Measurements from ENCODE around the gene NELL1.

The NELL1 gene

GRCh38 chr11:21254055-21254454, 584.7 kb downstream of the NELL1 start:
- no peak for ATAC-seq
- no peak for TF ChIP-seq BACH2 (CRISPR knock-in tag; IDR thresholded peaks at IDR 0.05; ENCODE audit: borderline replicate concordance)
- no peak for TF ChIP-seq TCF4 (CRISPR knock-in tag; IDR thresholded peaks at IDR 0.05; ENCODE audit: borderline replicate concordance)
- no peak for TF ChIP-seq ZNF8 (CRISPR knock-in tag; IDR thresholded peaks at IDR 0.05)

DNA sequence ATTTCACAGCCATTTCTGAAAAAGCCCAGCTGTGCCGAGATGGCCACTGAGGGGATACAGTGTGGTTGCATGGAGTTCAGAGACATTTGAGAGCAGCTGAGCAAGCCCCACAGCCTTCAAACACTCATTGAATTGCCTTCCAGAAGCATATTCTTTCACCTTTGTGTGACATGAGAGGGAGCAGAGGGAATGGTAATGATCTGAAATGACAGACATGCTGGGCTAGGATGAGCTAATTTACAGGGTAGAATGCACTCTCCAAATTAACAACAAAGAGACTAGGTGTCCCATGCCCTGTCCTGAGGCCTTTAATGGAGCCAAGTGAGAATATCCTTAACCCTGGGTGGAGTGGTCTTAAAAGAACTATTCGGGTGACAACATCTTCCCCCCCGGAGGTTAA, 585.4 kb downstream of the NELL1 start:
- no peak for TF ChIP-seq ZFP30 (CRISPR knock-in tag; IDR thresholded peaks at IDR 0.05)
- TF ChIP-seq GLIS3 (CRISPR knock-in tag; IDR thresholded peaks at IDR 0.05): no peak
- no peak for TF ChIP-seq ESRRG (CRISPR knock-in tag; IDR thresholded peaks at IDR 0.05)
- no peak for TF ChIP-seq CSDC2 (CRISPR knock-in tag; IDR thresholded peaks at IDR 0.05)
- TF ChIP-seq BACH2 (CRISPR knock-in tag; IDR thresholded peaks at IDR 0.05; ENCODE audit: borderline replicate concordance): no peak
- TF ChIP-seq, protein P1, sequence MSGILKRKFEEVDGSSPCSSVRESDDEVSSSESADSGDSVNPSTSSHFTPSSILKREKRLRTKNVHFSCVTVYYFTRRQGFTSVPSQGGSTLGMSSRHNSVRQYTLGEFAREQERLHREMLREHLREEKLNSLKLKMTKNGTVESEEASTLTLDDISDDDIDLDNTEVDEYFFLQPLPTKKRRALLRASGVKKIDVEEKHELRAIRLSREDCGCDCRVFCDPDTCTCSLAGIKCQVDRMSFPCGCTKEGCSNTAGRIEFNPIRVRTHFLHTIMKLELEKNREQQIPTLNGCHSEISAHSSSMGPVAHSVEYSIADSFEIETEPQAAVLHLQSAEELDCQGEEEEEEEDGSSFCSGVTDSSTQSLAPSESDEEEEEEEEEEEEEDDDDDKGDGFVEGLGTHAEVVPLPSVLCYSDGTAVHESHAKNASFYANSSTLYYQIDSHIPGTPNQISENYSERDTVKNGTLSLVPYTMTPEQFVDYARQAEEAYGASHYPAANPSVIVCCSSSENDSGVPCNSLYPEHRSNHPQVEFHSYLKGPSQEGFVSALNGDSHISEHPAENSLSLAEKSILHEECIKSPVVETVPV (CRISPR knock-in tag; IDR thresholded peaks at IDR 0.05): no peak
- TF ChIP-seq ZC3H10 (CRISPR knock-in tag; IDR thresholded peaks at IDR 0.05): no peak
- no peak for TF ChIP-seq ZNF70 (CRISPR knock-in tag; IDR thresholded peaks at IDR 0.05)
- no peak for TF ChIP-seq ZFP3 (CRISPR knock-in tag; IDR thresholded peaks at IDR 0.05)
- no peak for TF ChIP-seq ZNF565 (CRISPR knock-in tag; conservative IDR thresholded peaks at IDR 0.05; ENCODE audit: low read depth)
- TF ChIP-seq ARNTL (CRISPR knock-in tag; IDR thresholded peaks at IDR 0.05; ENCODE audit: borderline replicate concordance, low read depth): no peak
- TF ChIP-seq ZNF8 (CRISPR knock-in tag; IDR thresholded peaks at IDR 0.05): no peak
- no peak for TF ChIP-seq RARB (CRISPR knock-in tag; IDR thresholded peaks at IDR 0.05)
- TF ChIP-seq, protein P2, sequence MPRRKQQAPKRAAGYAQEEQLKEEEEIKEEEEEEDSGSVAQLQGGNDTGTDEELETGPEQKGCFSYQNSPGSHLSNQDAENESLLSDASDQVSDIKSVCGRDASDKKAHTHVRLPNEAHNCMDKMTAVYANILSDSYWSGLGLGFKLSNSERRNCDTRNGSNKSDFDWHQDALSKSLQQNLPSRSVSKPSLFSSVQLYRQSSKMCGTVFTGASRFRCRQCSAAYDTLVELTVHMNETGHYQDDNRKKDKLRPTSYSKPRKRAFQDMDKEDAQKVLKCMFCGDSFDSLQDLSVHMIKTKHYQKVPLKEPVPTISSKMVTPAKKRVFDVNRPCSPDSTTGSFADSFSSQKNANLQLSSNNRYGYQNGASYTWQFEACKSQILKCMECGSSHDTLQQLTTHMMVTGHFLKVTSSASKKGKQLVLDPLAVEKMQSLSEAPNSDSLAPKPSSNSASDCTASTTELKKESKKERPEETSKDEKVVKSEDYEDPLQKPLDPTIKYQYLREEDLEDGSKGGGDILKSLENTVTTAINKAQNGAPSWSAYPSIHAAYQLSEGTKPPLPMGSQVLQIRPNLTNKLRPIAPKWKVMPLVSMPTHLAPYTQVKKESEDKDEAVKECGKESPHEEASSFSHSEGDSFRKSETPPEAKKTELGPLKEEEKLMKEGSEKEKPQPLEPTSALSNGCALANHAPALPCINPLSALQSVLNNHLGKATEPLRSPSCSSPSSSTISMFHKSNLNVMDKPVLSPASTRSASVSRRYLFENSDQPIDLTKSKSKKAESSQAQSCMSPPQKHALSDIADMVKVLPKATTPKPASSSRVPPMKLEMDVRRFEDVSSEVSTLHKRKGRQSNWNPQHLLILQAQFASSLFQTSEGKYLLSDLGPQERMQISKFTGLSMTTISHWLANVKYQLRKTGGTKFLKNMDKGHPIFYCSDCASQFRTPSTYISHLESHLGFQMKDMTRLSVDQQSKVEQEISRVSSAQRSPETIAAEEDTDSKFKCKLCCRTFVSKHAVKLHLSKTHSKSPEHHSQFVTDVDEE (CRISPR knock-in tag; IDR thresholded peaks at IDR 0.05): no peak
- TF ChIP-seq OSR1 (CRISPR knock-in tag; IDR thresholded peaks at IDR 0.05): no peak
- no peak for TF ChIP-seq TCF4 (CRISPR knock-in tag; IDR thresholded peaks at IDR 0.05; ENCODE audit: borderline replicate concordance)
- no peak for TF ChIP-seq ISL1 (CRISPR knock-in tag; IDR thresholded peaks at IDR 0.05)
- TF ChIP-seq SNAI2 (CRISPR knock-in tag; IDR thresholded peaks at IDR 0.05): no peak
- TF ChIP-seq TOX (CRISPR knock-in tag; IDR thresholded peaks at IDR 0.05; ENCODE audit: borderline replicate concordance): no peak
- no peak for TF ChIP-seq PATZ1 (CRISPR knock-in tag; IDR thresholded peaks at IDR 0.05; ENCODE audit: borderline replicate concordance)
- ATAC-seq: no peak

DNA sequence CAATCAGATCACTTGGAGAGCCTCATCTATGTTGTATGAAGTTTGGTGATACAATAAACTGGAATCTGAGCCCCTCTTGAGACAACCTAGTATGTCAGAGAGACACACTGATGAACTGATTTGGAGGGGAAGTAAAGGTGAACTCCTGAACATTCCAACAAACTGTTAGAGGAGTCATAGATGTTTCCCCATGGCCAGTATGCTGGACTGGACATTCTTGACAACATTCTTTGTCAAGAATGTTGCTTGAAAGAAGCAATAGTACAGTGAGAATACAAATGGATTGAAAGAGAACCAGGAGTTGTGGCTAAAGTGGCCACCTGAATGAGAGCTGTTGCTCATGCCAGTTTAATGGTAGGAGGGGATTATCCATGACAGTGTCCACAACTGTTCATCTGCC, 588.1 kb downstream of the NELL1 start:
- ATAC-seq: no peak
- no peak for TF ChIP-seq PPARA (CRISPR knock-in tag; IDR thresholded peaks at IDR 0.05; ENCODE audit: borderline replicate concordance)

DNA sequence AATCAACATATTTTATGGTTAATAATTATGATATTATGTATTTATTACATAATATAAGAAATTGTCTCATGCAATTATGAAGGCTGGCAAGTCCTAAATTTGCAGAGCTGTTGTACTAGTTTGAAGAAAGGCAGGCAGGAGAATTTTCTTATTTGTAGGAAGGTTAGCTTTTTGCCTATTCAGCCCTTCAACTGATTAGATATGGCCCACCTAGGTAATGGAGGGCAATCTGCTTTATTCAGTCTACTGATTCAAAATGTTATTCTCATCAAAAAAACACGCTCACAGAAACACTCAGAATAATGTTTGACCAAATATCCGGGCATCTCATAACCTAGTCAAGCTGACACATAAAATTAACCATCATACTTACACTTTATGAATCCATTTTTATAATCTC, 589.0 kb downstream of the NELL1 start:
- TF ChIP-seq SNAI2 (CRISPR knock-in tag; IDR thresholded peaks at IDR 0.05): no peak
- no peak for ATAC-seq

GRCh38 chr11:21260101-21260500, 590.7 kb downstream of the NELL1 start:
- TF ChIP-seq ZC3H10 (CRISPR knock-in tag; IDR thresholded peaks at IDR 0.05) (no peak), PATZ1 (CRISPR knock-in tag; IDR thresholded peaks at IDR 0.05; ENCODE audit: borderline replicate concordance) (no peak), ISL1 (CRISPR knock-in tag; IDR thresholded peaks at IDR 0.05) (no peak), ARNTL (CRISPR knock-in tag; IDR thresholded peaks at IDR 0.05; ENCODE audit: borderline replicate concordance, low read depth) (no peak), POU6F1 (CRISPR knock-in tag; IDR thresholded peaks at IDR 0.05; ENCODE audit: borderline replicate concordance, low read depth) (no peak), PPARA (CRISPR knock-in tag; IDR thresholded peaks at IDR 0.05; ENCODE audit: borderline replicate concordance) (no peak), ZNF8 (CRISPR knock-in tag; IDR thresholded peaks at IDR 0.05) (no peak), SNAI2 (CRISPR knock-in tag; IDR thresholded peaks at IDR 0.05) (no peak), RARB (CRISPR knock-in tag; IDR thresholded peaks at IDR 0.05) (no peak), BACH2 (CRISPR knock-in tag; IDR thresholded peaks at IDR 0.05; ENCODE audit: borderline replicate concordance) (no peak)
- TF ChIP-seq, protein P3, sequence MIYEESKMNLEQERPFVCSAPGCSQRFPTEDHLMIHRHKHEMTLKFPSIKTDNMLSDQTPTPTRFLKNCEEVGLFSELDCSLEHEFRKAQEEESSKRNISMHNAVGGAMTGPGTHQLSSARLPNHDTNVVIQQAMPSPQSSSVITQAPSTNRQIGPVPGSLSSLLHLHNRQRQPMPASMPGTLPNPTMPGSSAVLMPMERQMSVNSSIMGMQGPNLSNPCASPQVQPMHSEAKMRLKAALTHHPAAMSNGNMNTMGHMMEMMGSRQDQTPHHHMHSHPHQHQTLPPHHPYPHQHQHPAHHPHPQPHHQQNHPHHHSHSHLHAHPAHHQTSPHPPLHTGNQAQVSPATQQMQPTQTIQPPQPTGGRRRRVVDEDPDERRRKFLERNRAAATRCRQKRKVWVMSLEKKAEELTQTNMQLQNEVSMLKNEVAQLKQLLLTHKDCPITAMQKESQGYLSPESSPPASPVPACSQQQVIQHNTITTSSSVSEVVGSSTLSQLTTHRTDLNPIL (CRISPR knock-in tag; IDR thresholded peaks at IDR 0.05; ENCODE audit: low read depth): no peak
- ATAC-seq: no peak

All from SK-N-SH treated with all-trans-retinoic acid at 6 μM for 48 hours (cell line).